HepG2 (cell line): ENCODE data around the gene RBCK1.

Experiments
- DPF2 ChIP-seq: sonication (generic); formaldehyde crosslinking; IDR thresholded peaks from 2 replicates; pipeline ENCODE4 v1.4.0; 2020; ENCODE audit warnings: mild to moderate bottlenecking, low read depth, missing genetic modification reagents, borderline replicate concordance
- ETV5 ChIP-seq: IDR thresholded peaks from 2 replicates; pipeline ENCODE4 v1.6.1; 2018; ENCODE audit warnings: missing biosample characterization, missing genetic modification reagents, inconsistent platforms, borderline replicate concordance
- MED1 ChIP-seq: sonication (generic); formaldehyde crosslinking; IDR thresholded peaks from 2 replicates; pipeline ENCODE4 v1.4.0; 2020; ENCODE audit warnings: missing genetic modification reagents
- NCOR1 ChIP-seq: fragments of 200-600 bp; sonication (generic); IDR thresholded peaks from 2 replicates; pipeline ENCODE4 v1.7.0; 2017; ENCODE audit warnings: antibody characterized with exemption, low read length, borderline replicate concordance
- RBM22 ChIP-seq: fragments of 200-400 bp; formaldehyde crosslinking; optimal IDR thresholded peaks from 2 replicates; pipeline ENCODE3; 2017; ENCODE audit warnings: mild to moderate bottlenecking, low read length, moderate library complexity
- TF ChIP-seq, protein P1 (sequence below): sonication (generic); formaldehyde crosslinking; IDR thresholded peaks from 2 replicates; pipeline ENCODE4 v1.4.0; 2020; ENCODE audit warnings: low read depth, mild to moderate bottlenecking, missing genetic modification reagents
- TF ChIP-seq, protein P2 (sequence below): sonication (generic); formaldehyde crosslinking; IDR thresholded peaks from 2 replicates; pipeline ENCODE4 v1.5.0; 2020; ENCODE audit warnings: mild to moderate bottlenecking, missing genetic modification reagents, moderate library complexity
- TF ChIP-seq, protein P3 (sequence below): IDR thresholded peaks from 2 replicates; pipeline ENCODE4 v1.6.1; 2016; ENCODE audit warnings: missing compliant biosample characterization, missing genetic modification reagents, borderline replicate concordance

DNA sequence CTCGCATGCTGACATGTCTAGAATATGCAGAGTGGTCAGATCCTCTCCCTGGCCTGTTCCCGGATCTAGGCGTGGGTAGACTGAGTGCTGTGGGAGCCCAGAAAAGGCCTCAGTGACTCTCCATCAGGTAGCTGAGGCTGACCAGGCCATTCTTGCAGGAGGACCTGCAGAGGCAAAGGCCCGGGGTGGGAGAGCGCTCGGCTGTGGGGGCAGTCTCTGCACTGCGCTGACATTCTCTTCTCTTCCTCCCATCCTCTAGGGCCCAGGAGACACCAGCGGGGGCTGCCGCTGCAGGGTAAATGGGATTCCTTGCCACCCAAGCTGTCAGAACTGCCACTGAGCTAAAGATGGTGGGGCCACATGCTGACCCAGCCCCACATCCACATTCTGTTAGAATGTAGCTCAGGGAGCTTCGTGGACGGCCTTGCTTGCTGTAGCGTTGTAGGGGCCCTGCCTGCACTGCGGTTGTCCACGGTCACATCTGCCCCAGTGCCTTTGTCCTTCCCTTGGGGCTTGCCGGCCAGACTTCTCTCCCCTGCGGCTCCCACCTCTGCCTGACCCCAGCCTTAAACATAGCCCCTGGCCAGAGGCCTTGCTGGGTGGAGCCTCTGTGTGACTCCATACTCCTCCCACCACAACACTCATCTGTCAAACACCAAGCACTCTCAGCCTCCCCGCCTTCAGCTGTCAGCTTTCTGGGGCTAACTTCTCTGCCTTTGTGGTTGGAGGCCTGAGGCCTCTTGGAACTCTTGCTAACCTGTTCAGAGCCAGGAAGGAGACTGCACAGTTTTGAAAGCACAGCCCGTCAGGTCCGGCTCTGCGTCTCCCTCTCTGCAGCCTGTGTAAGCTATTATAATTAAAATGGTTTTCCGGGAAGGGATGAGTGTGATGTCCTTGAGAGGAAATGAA, 22.2 kb downstream of the RBCK1 start:
- TF ChIP-seq RBM22, result no peak
- TF ChIP-seq, protein P1, sequence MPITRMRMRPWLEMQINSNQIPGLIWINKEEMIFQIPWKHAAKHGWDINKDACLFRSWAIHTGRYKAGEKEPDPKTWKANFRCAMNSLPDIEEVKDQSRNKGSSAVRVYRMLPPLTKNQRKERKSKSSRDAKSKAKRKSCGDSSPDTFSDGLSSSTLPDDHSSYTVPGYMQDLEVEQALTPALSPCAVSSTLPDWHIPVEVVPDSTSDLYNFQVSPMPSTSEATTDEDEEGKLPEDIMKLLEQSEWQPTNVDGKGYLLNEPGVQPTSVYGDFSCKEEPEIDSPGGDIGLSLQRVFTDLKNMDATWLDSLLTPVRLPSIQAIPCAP, result no peak
- TF ChIP-seq, protein P2, sequence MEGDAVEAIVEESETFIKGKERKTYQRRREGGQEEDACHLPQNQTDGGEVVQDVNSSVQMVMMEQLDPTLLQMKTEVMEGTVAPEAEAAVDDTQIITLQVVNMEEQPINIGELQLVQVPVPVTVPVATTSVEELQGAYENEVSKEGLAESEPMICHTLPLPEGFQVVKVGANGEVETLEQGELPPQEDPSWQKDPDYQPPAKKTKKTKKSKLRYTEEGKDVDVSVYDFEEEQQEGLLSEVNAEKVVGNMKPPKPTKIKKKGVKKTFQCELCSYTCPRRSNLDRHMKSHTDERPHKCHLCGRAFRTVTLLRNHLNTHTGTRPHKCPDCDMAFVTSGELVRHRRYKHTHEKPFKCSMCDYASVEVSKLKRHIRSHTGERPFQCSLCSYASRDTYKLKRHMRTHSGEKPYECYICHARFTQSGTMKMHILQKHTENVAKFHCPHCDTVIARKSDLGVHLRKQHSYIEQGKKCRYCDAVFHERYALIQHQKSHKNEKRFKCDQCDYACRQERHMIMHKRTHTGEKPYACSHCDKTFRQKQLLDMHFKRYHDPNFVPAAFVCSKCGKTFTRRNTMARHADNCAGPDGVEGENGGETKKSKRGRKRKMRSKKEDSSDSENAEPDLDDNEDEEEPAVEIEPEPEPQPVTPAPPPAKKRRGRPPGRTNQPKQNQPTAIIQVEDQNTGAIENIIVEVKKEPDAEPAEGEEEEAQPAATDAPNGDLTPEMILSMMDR (CRISPR knock-in tag), result no peak
- TF ChIP-seq ETV5, result no peak
- TF ChIP-seq, protein P3, sequence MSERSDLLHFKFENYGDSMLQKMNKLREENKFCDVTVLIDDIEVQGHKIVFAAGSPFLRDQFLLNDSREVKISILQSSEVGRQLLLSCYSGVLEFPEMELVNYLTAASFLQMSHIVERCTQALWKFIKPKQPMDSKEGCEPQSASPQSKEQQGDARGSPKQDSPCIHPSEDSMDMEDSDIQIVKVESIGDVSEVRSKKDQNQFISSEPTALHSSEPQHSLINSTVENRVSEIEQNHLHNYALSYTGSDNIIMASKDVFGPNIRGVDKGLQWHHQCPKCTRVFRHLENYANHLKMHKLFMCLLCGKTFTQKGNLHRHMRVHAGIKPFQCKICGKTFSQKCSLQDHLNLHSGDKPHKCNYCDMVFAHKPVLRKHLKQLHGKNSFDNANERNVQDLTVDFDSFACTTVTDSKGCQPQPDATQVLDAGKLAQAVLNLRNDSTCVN (CRISPR knock-in tag), result no peak
- TF ChIP-seq MED1 (CRISPR knock-in tag), result no peak
- TF ChIP-seq DPF2 (CRISPR knock-in tag), result no peak
- TF ChIP-seq NCOR1, result no peak
